BLaER1 (cell line): ENCODE measurements around the gene ACSL4.
"Not testable (repeated sequence)": the region's sequence is repeated elsewhere in the genome, so short reads cannot be mapped to it uniquely, and the experiment has no call there.

Source experiments
- H3K27ac ChIP-seq: shearing (Covaris generic); formaldehyde crosslinking; 2 replicates; pipeline ENCODE4 v1.8.1; 2022
- H3K27me3 ChIP-seq: shearing (Covaris generic); formaldehyde crosslinking; 2 replicates; pipeline ENCODE4 v1.8.1; 2022
- H3K36me3 ChIP-seq: shearing (Covaris generic); formaldehyde crosslinking; 2 replicates; pipeline ENCODE4 v1.8.1; 2022
- H3K4me1 ChIP-seq: shearing (Covaris generic); formaldehyde crosslinking; 2 replicates; pipeline ENCODE4 v1.8.1; 2022
- H3K4me2 ChIP-seq: shearing (Covaris generic); formaldehyde crosslinking; 2 replicates; pipeline ENCODE4 v1.8.1; 2022
- H3K4me3 ChIP-seq: shearing (Covaris generic); formaldehyde crosslinking; 2 replicates; pipeline ENCODE4 v1.8.1; 2022
- H3K9ac ChIP-seq: shearing (Covaris generic); formaldehyde crosslinking; 2 replicates; pipeline ENCODE4 v1.8.1; 2022
- H3K9me3 ChIP-seq: shearing (Covaris generic); formaldehyde crosslinking; 2 replicates; pipeline ENCODE4 v1.8.1; 2022
- H4K20me1 ChIP-seq: shearing (Covaris generic); formaldehyde crosslinking; 2 replicates; pipeline ENCODE4 v1.8.1; 2022
- Cebpa-rat ChIP-seq: shearing (Covaris generic); IDR thresholded peaks from 2 replicates; pipeline ENCODE4 v1.8.1; 2022

Gene ACSL4

DNA sequence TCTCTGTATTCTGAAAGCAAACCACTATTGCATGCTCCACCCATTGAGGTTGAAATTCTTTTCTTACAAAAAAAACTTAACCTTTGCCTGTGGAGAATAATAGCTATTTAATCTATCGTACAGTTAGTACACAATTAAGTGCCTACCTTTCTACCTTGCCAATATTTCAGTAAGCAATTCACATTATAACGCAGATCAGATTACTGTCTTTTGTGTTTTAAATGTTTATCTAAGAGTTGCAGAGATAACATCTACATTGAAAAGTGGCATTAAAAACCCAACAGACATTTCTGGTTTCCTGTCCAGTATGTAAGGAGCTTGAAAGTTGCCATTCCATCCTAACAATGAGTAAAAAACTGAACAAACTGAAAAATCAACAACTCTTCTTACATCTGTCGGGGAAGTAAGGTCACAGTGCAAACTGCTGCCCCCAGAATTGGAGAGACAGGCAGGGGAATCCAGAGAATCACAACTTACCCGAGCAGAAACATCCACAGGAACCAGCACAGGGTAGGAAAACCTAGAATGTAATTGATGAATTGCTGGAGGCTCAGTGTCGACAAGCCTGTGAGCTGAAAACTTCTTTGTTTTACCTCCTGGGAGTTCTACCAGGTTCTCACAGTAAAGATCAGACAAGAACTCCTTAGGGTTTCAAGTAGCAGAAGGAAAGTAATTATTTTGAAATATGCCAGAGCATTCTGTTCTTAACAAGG lies 27.3 kb upstream of the ACSL4 start:
- no peak for TF ChIP-seq Cebpa-rat
- Histone ChIP-seq H3K4me3 (no peak overlapping the region), H3K4me2 (no peak overlapping the region), H3K9ac (no peak overlapping the region), H3K36me3 (no peaks in the 10 kb centered on the region), H3K4me1 (no peaks in the 10 kb centered on the region), H3K27ac (no peak overlapping the region), H3K9me3 (no peaks in the 10 kb centered on the region), H3K27me3 (peaks cover 81% of the 10 kb centered on the region), H4K20me1 (peaks cover 4% of the 10 kb centered on the region; the same call in 1 of the 2 replicates)

DNA sequence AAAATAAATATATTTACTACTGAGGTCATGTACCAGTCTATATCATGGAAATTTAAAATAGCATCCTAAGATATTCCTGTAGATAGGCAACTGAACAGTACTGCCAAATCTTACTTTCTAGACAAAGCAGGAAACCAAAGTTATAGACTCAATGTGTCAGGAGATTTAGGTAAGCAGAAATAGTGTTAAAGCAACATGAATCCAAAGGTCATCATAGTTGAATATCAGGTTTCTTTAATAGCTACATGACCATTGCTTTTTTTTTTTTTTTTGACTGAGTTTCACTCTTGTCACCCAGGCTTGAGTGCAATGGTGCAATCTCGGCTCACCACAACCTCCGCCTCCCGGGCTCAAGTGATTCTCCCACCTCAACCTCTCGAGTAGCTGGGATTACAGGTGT lies 20.2 kb upstream of the ACSL4 start:
- no peak overlapping the region for H3K27ac ChIP-seq
- H3K4me2 ChIP-seq: no peak overlapping the region
- H3K27me3 ChIP-seq: peaks cover 50% of the 10 kb centered on the region
- H3K36me3 ChIP-seq: no peaks in the 10 kb centered on the region
- no peak overlapping the region for H3K9ac ChIP-seq
- H3K4me1 ChIP-seq: no peaks in the 10 kb centered on the region
- H3K9me3 ChIP-seq: 0 out of 2 replicates have a peak, but pooled peaks cover 7% of the 10 kb centered on the region
- TF ChIP-seq Cebpa-rat: no peak
- H3K4me3 ChIP-seq: no peak overlapping the region
- H4K20me1 ChIP-seq: no peaks in the 10 kb centered on the region

DNA sequence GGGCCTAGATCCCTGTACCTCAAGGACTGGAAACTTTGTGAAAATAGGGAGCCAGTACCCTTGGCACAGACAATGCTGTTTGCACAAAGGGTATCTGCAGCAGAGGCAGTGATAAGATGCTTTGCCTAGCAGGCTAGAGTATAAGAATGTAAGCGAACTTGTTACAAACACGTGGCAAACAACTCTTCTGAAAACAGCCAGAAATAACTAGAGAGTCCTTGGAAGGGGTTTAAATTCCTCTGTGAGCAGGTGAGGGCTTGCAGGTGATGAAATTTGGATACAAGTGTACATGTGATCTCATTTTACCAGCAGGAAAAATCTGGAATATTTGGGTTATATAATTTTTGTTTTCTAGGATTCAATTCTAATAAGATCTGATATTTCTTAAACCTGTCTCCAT lies 18.6 kb upstream of the ACSL4 start:
- H3K4me2 ChIP-seq: no peak overlapping the region
- no peak for TF ChIP-seq Cebpa-rat
- H3K27me3 ChIP-seq: peaks cover 41% of the 10 kb centered on the region

DNA sequence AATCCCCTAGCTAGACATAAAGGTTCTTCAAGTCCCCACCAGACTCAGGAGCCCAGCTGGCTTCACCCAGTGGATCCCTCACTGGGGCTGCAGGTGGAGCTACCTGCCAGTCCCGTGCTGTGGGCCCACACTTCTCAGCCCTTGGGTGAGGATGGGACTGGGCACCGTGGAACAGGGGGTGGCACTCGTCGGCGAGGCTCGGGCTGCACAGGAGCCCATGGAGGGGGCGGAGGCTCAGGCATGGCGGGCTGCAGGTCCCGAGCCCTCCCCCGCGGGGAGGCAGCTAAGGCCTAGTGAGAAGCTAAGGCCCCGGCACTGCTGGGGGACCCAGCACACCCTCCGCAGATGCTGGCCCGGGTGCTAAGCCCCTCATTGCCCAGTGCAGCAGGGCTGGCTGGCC lies 16.1 kb upstream of the ACSL4 start:
- Histone ChIP-seq H3K27ac (no peak overlapping the region), H4K20me1 (no peaks in the 10 kb centered on the region), H3K36me3 (no peaks in the 10 kb centered on the region), H3K4me2 (no peak overlapping the region), H3K4me3 (no peak overlapping the region), H3K9me3 (0 out of 2 replicates have a peak, but pooled peaks cover 7% of the 10 kb centered on the region), H3K27me3 (peaks cover 45% of the 10 kb centered on the region), H3K9ac (no peak overlapping the region), H3K4me1 (no peaks in the 10 kb centered on the region)
- TF ChIP-seq Cebpa-rat: no peak

More for the DNA sequence above, 18.6 kb upstream of the ACSL4 start:
- H3K36me3 ChIP-seq: no peaks in the 10 kb centered on the region
- no peaks in the 10 kb centered on the region for H3K4me1 ChIP-seq
- no peak overlapping the region for H3K9ac ChIP-seq
- no peaks in the 10 kb centered on the region for H4K20me1 ChIP-seq
- no peak overlapping the region for H3K27ac ChIP-seq
- no peak overlapping the region for H3K4me3 ChIP-seq
- 0 out of 2 replicates have a peak, but pooled peaks cover 7% of the 10 kb centered on the region for H3K9me3 ChIP-seq

DNA sequence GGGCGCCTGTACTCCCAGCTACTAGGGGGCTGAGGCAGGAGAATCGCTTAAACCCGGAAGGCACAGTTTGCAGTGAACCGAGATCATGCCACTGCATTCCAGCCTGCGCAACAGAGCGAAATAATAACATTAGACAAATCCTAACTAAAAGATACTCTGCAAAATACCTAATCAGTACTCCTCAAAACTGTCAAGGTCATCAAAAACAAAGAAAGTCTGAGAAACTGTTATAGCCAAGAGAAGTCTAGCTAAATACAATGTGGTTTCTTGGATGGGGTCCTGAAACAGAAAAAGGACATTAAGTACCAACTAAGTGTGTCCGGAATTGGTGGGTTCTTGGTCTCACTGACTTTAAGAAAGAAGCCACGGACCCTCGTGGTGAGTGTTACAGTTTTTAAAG lies 14.6 kb upstream of the ACSL4 start:
- H3K27me3 ChIP-seq: peaks cover 36% of the 10 kb centered on the region
- H3K36me3 ChIP-seq: no peaks in the 10 kb centered on the region
- H4K20me1 ChIP-seq: no peaks in the 10 kb centered on the region
- no peak for TF ChIP-seq Cebpa-rat
- no peak overlapping the region for H3K9ac ChIP-seq
- H3K4me3 ChIP-seq: no peak overlapping the region
- no peak overlapping the region for H3K27ac ChIP-seq
- H3K4me2 ChIP-seq: no peak overlapping the region
- H3K9me3 ChIP-seq: no peaks in the 10 kb centered on the region
- H3K4me1 ChIP-seq: no peaks in the 10 kb centered on the region

DNA sequence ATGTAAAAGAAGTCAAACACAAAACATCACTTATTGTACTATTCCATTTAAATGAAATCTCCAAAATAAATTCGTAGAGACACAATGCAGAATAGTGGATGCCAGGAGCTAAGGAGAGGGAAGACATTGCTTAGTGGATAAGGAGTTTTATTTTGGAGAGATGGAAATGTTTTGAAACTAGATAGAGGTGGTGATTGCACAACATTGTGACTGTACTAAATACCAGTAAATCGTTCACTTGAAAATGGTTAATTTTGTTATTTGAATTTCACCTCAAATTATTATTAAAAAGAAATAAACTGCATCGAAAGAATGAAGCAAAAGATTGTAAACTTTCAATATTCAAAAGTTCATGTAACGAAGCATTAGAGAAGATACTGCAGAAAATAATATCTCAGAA lies 9.7 kb upstream of the ACSL4 start:
- Histone ChIP-seq H3K4me1 (no peaks in the 10 kb centered on the region), H4K20me1 (no peaks in the 10 kb centered on the region), H3K4me3 (no peak overlapping the region), H3K4me2 (no peak overlapping the region), H3K27me3 (peaks cover 65% of the 10 kb centered on the region), H3K9ac (no peak overlapping the region), H3K9me3 (no peaks in the 10 kb centered on the region), H3K27ac (no peak overlapping the region), H3K36me3 (no peaks in the 10 kb centered on the region)
- TF ChIP-seq Cebpa-rat: no peak

DNA sequence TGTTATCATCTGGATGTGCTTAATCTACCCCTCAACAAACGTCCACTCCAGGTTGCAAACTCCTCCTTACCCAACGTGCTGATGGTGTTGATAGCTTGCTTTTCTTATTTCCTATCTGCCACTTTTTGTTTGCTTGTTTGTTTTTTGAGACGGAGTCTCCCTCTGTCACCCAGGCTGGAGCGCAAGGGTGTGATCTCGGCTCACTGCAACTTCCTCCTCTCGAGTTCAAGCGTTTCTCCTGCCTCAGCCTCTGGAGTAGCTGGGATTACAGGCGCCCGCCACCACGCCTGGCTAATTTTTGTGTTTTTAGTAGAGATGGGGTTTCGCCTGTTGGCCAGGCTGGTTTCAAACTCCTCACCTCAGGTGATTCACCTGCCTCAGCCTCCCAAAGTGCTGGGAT lies 7.8 kb upstream of the ACSL4 start:
- not testable (repeated sequence) for H4K20me1 ChIP-seq, H3K36me3 ChIP-seq, H3K27ac ChIP-seq, H3K9me3 ChIP-seq, H3K4me2 ChIP-seq, H3K4me3 ChIP-seq, H3K4me1 ChIP-seq, H3K9ac ChIP-seq
- peaks cover 73% of the 10 kb centered on the region for H3K27me3 ChIP-seq

DNA sequence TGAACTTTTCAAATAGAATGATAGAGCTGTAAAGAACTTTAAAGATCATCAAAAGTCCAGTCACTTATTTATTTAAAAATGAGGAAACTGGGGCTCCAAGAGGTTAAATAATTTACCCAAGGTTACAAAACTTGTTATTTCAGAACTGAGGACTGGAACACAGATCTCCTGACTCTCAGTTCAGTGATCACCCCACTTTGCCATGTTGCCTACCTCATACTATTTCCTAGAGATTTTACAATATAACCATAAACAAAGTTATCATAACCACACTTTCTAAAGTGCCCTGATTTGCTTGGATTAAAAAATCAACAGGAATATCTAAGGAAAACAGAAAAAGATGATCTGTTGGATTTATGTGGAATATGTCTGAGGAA lies 7.4 kb upstream of the ACSL4 start:
- Histone ChIP-seq H3K36me3 (no peaks in the 10 kb centered on the region), H3K27ac (no peak overlapping the region), H3K9ac (no peak overlapping the region), H3K9me3 (no peaks in the 10 kb centered on the region), H3K4me1 (no peaks in the 10 kb centered on the region), H3K27me3 (peaks cover 73% of the 10 kb centered on the region), H4K20me1 (no peaks in the 10 kb centered on the region), H3K4me2 (no peak overlapping the region), H3K4me3 (no peak overlapping the region)
- TF ChIP-seq Cebpa-rat: no peak

DNA sequence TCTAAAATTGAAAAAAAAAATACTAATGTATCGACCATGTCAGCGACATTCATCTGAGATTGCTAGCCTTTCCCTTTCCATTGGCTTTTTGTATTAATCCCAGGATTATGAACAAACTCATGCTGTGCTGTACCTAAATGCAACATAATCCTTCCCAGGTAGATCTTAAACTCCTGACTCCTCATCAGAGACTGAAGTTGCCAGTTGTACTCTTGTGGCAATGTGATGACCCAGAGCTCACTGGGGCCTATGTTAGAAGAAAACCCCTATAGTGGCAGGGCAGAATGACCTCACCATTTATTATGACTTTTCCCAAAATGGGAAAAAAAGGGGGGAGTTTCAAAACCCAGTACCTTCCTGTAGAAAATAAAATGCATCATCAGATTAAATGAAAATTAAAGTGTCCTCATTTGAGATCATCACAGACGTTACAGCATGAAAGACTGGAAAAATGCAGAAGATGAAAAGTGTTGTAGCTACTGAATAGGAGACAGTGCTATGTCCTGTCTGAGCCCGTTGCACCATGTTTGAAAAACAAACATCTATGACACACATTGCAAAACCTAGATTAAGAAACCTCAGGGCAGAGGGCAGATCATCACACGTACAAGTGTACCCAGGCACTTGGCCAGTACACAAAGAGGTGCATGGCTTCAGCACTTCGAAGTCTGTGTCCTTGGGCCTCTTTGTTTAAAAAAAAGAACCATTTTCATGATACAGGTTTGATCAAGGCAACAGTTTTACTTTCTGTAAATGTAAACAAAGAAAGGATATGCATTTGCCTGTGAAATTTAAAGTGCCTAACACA lies 6.8 kb upstream of the ACSL4 start:
- no peak overlapping the region for H3K27ac ChIP-seq
- no peak overlapping the region for H3K4me2 ChIP-seq
- no peak for TF ChIP-seq Cebpa-rat

DNA sequence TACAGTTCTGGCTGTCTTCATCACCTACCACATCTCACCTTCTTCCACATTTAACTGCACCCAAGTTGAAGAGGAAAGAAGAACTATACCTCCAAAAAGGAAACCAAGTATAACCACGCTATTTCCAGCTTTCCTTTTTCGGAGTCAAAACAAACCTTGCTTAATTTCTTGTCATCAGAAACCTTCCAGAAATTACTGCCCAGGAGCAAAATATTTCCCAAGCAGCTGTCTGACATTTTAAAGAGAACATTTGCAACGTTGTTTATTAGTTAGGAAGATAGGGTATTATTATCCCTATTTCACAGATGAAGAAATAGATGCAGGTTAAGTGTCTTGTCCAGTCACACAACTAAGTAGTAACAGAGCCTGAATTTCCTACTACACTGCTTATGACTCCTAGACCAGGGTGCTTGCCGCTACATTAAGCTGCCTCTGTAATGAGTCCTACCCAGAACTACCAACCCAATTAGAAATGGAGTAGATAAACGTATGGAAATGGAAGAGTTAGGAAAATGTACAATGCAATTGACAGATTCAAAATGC lies 2.2 kb upstream of the ACSL4 start:
- H3K4me3 ChIP-seq: no peak overlapping the region
- no peak overlapping the region for H3K27ac ChIP-seq
- no peak overlapping the region for H3K9ac ChIP-seq
- H3K4me1 ChIP-seq: 0 out of 2 replicates have a peak, but pooled peaks cover 5% of the 10 kb centered on the region
- H3K4me2 ChIP-seq: no peak overlapping the region
- TF ChIP-seq Cebpa-rat: no peak
- H4K20me1 ChIP-seq: peaks cover 14% of the 10 kb centered on the region; the same call in 1 of the 2 replicates
- H3K9me3 ChIP-seq: no peaks in the 10 kb centered on the region
- H3K27me3 ChIP-seq: peaks cover 69% of the 10 kb centered on the region
- H3K36me3 ChIP-seq: no peaks in the 10 kb centered on the region

More for the DNA sequence above, 6.8 kb upstream of the ACSL4 start:
- H3K9ac ChIP-seq: no peak overlapping the region
- H3K27me3 ChIP-seq: peaks cover 73% of the 10 kb centered on the region
- H3K9me3 ChIP-seq: no peaks in the 10 kb centered on the region
- no peaks in the 10 kb centered on the region for H3K4me1 ChIP-seq
- H3K4me3 ChIP-seq: no peak overlapping the region
- no peaks in the 10 kb centered on the region for H3K36me3 ChIP-seq
- H4K20me1 ChIP-seq: no peaks in the 10 kb centered on the region
